Muscle of leg (tissue), 11 donors: Measurements from ENCODE around the gene ELAC2. TPM values are rescaled to one million over a fixed set of nuclear protein-coding genes. Genes with fewer than 3 reads are reported as not detected.
A peak's percentile ranks its signal among the peaks of the same experiment; 100 is the strongest.

Experiments used
- DNase-seq: peaks from one replicate; pipeline ENCODE4 v3.0.0; 2013
- H3K27ac ChIP-seq: one replicate; pipeline ENCODE4 v1.5.1; 2013; ENCODE audit warnings: mild to moderate bottlenecking, low read length, control low read depth
- H3K27me3 ChIP-seq: one replicate; pipeline ENCODE4 v1.6.1; 2013; ENCODE audit warnings: low read length; ENCODE audit not compliant: control insufficient read depth, insufficient read depth
- H3K36me3 ChIP-seq: one replicate; pipeline ENCODE4 v1.6.1; 2013; ENCODE audit warnings: low read length; ENCODE audit not compliant: control insufficient read depth, insufficient read depth
- H3K4me1 ChIP-seq: one replicate; pipeline ENCODE4 v1.6.1; 2013; ENCODE audit warnings: low read length; ENCODE audit not compliant: control insufficient read depth, insufficient read depth
- H3K4me3 ChIP-seq: one replicate; pipeline ENCODE4 v1.5.1; 2013; ENCODE audit warnings: low read length, control low read depth
- H3K9me3 ChIP-seq: replicated peaks from 2 replicates; pipeline ENCODE4 v1.6.1; 2013; ENCODE audit warnings: low read depth, low read length; ENCODE audit not compliant: control insufficient read depth
- WGBS: methylation state at CpG from one replicate; pipeline ENCODE4 v1.1.5; 2013; ENCODE audit warnings: missing lambda C conversion rate; ENCODE audit not compliant: insufficient coverage; 5-methylcytosine and 5-hydroxymethylcytosine counted together
- polyA plus RNA-seq, 8 donors: library from polyadenylated mRNA; unstranded; fragments of 120-200 nt; gene quantifications; one replicate each; pipeline versions ENCODE4 v1.2.1 to v1.2.3, GENCODE V29; 2013; ENCODE audit warnings: inconsistent platforms in 1 of 8, low replicate concordance in 1 of 8; ENCODE audit not compliant: insufficient read length in 8 of 8, insufficient read depth in 1 of 8
- total RNA-seq: library from RNA; stranded (reverse); fragments of 120-200 nt; gene quantifications from one replicate; pipeline ENCODE4 v1.2.4, GENCODE V29; 2013

Gene ELAC2
- total and polyA plus RNA-seq, 9 donors, result 35.9 to 57.2 (median 39.9) TPM

DNA sequence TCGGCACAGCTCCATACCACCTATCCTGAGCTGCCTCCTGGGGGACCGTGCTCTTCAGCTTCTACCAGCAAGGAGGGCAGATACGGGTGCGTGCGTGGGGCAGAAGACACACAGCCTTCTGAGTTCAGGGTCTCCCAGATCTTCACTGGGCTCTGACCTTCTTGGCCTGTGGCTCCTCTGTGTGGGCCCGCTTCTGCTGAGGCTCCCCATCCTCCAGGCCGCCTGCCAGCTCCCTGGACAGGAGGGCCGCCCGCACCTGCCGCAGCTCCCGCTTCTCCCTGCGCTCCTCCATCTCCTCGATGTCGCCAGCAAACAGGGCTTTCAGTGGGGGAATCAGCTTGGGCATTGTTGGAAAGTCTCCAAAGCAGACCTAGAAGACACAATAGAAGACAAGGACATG lies 25.2 kb downstream of the ELAC2 start:
- no peak overlapping the region for H3K27ac ChIP-seq
- peaks cover 21% of the 10 kb centered on the region for H3K4me1 ChIP-seq
- 89% methylated on average over 11 of the region's 14 CpGs for WGBS
- H3K4me3 ChIP-seq, result no peak overlapping the region
- H3K36me3 ChIP-seq, result peaks cover 75% of the 10 kb centered on the region
- DNase-seq, result no peak
- H3K27me3 ChIP-seq, result no peaks in the 10 kb centered on the region
- no peaks in the 10 kb centered on the region for H3K9me3 ChIP-seq

DNA sequence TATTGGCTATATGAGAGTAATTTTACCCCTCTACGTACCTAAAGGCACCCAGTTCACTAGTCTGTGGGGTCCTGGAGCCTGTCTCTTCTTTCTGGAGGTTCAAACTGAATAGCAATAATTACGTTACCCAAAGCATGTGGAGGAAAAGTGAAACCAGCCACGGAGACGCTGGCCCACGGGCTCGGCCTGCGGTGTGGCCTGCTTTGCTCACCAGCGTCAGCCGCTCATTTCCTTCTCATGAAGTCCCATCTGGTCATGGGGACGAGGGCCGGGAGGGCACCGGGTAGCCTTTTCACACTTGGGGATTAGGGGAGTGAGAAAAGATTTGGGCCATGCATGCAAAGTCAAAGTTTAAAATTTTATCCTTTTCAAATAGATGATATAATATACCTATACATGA lies 26.9 kb downstream of the ELAC2 start:
- Histone ChIP-seq H3K36me3 (peaks cover 58% of the 10 kb centered on the region), H3K27ac (no peak overlapping the region)
- WGBS, result 78% methylated on average over 8 of the region's 12 CpGs

DNA sequence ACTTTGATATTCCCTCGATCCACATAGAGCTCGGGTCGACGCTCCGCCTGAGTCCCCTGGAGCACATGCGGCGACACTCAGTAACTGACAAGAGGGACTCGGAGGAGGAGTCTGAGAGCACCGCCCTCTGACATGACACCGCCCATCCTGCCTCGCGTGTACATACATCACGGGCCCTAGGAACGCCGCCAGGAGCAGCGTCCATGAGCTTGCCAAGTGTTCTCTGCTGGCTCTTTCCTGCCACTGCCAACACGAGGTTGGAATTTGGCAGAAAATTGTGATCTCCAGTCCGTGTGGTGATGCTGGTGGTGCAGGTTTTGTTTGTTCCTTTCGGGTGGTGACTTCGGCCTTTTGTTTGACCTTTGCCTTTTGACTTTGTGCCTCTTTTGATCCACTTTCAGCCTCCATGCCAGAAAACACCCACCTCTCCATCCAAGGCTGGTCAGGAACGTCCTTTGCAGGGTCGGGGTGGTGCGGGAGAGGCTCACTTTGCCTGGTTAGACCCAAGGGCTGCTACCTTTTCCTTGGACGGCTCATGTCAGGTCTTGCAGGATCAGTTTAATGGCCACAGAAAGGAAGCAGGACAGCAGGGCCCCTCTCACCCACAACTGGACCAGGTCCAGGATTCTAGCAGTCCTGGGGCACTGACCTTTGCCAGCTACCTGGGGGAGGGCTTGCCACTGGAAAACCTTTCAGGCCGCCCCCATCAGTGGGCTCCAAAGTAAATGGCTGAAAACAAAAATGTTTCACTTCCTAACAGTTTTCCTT lies 27.6 kb downstream of the ELAC2 start:
- H3K27ac ChIP-seq, result no peak overlapping the region

More for the DNA sequence above, 26.9 kb downstream of the ELAC2 start:
- H3K4me1 ChIP-seq, result peaks cover 34% of the 10 kb centered on the region
- H3K27me3 ChIP-seq, result no peaks in the 10 kb centered on the region
- H3K9me3 ChIP-seq, result no peaks in the 10 kb centered on the region
- no peak overlapping the region for H3K4me3 ChIP-seq
- DNase-seq, result no peak

DNA sequence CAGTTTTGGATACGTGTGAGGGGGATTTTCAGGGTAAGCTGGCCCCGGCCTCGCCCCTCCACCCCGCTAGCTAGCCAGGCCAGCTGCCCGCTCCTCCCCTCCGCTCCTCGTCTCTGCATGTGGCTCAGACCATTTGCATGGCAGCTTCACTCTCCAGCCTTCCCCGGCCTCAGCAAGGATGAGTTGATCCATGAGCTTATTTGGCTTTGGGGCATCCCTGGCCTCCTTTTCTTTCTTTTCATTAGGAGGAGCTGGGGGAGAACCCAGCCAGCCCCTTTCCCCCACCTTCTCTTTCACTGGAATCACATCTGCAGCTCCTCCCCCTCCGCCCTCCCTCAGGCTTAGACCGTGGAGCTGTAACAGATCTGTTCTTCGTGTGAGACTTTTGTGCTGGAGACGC lies 30.7 kb downstream of the ELAC2 start:
- WGBS, result 39% methylated on average over 11 of the region's 12 CpGs
- Histone ChIP-seq H3K4me3 (no peak overlapping the region), H3K27me3 (no peaks in the 10 kb centered on the region), H3K36me3 (peaks cover 20% of the 10 kb centered on the region), H3K9me3 (no peaks in the 10 kb centered on the region), H3K4me1 (peaks cover 55% of the 10 kb centered on the region), H3K27ac (no peak overlapping the region)
- no peak for DNase-seq

More for the DNA sequence above, 27.6 kb downstream of the ELAC2 start:
- Histone ChIP-seq H3K4me1 (peaks cover 41% of the 10 kb centered on the region), H3K27me3 (no peaks in the 10 kb centered on the region), H3K9me3 (no peaks in the 10 kb centered on the region), H3K36me3 (peaks cover 51% of the 10 kb centered on the region), H3K4me3 (no peak overlapping the region)
- 89% methylated on average over 16 of the region's 25 CpGs for WGBS
- DNase-seq, result no peak

DNA sequence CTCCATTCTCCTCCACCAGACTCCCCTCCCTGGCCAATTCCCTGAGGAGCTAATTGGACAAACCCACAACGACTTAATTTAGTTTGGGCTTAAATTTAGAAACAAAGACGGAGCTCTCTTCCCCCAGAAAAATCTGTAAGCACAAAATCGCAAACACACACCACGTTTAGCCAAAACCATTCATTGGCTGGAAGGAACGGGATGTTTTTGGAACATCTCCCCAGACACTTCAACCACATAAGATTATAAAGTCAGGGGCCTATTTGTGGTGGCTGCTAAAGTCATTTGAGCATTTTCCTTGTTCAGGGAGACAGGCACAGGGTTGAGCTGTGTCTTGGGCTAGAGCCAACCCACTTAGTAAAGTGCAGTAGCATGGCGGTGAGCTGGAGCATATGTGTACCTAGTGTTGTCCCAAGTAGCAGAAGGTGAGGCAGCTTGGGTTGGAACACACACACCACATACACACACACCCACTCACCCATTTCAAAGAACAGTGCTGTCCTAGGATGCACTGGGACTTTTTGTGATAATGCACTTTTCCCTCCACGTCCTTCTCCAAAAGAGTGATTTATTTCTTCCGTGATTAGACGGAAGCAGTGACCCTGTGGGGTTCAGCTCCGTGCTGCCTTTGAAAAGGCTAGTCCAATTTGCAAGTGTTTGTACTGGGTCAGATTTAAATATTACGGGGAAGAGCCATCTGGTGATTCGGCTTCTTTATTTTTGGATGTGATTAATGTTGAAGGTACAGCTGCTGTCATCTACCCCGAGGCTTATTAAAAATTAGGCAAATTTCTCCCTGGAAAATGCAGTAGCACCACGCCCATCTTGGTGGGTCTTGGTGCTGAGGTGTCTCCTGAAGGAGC lies 32.2 kb downstream of the ELAC2 start:
- Histone ChIP-seq H3K4me3 (no peak overlapping the region), H3K9me3 (no peaks in the 10 kb centered on the region), H3K27ac (peak overlapping the region; percentile 89), H3K4me1 (peaks cover 55% of the 10 kb centered on the region), H3K27me3 (no peaks in the 10 kb centered on the region), H3K36me3 (peaks cover 9% of the 10 kb centered on the region)
- peak; percentile 91 for DNase-seq
- WGBS, result 42% methylated on average over 7 of the region's 14 CpGs

DNA sequence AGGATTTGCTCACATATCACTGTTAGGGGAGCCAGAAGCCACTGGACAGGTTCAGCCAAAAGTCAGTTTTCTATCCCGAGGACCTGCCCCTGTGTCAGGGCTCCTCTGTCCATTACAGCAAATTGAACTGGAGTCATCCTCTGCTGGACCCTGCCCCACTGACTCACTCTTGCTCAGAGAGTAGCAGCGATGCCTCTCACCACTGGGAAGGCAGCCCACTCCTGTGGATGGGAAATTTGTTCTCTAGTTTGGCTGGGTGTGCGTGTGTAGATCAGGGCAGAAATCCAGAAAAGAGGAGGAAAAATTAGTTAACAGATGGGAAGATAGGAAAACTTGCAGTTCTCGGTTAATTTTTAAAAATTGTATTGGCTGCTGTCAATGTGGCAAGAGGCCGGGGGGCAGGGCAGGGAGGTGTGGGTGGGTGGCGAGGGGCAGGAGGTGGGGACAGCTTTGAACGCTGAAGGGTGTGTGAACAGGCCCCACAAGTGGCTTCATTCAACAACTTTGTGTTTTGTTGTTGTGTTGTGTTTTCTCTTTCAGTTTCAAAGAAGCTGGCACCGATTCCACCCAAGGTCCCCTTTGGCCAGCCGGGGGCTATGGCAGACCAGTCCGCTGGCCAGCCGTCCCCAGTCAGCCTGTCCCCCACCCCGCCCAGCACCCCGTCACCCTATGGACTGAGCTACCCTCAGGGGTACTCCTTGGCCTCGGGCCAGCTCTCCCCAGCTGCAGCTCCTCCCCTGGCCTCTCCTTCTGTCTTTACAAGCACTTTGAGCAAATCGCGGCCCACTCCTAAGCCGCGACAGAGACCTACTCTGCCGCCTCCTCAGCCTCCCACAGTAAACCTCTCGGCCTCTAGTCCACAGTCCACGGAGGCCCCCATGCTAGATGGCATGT lies 33.6 kb downstream of the ELAC2 start:
- peak overlapping the region; percentile 89 for H3K27ac ChIP-seq
- H3K9me3 ChIP-seq, result no peaks in the 10 kb centered on the region
- DNase-seq, result peak; percentile 99
- WGBS, result 19% methylated on average over 17 of the region's 21 CpGs
- H3K27me3 ChIP-seq, result no peaks in the 10 kb centered on the region
- H3K4me1 ChIP-seq, result peaks cover 47% of the 10 kb centered on the region
- peak overlapping the region; percentile 13 for H3K4me3 ChIP-seq
- peaks cover 3% of the 10 kb centered on the region for H3K36me3 ChIP-seq

DNA sequence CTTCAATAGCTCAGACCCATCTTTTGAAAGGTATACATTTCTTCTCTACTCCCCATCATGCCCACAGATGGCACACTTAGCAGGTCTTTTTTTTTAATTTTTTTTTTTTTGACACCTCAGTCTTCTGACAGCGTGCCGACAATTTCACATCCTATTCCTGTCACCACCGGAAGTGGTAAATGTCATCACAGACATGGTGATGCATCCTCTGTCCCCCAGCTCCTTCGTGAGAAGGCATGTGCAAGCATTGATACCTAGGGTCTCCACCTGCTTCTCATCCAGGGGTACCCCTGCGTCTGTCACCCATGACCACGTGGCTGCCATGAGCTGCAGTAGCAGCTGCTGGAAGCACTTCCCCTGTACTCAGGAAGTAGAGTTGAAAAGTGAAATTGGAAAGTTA lies 35.6 kb downstream of the ELAC2 start:
- peaks cover 30% of the 10 kb centered on the region for H3K4me1 ChIP-seq
- DNase-seq, result no peak
- no peak overlapping the region for H3K4me3 ChIP-seq
- WGBS, result 82% methylated on average over 3 of the region's 6 CpGs
- no peaks in the 10 kb centered on the region for H3K9me3 ChIP-seq
- H3K27ac ChIP-seq, result no peak overlapping the region
- H3K27me3 ChIP-seq, result no peaks in the 10 kb centered on the region
- peaks cover 3% of the 10 kb centered on the region for H3K36me3 ChIP-seq

DNA sequence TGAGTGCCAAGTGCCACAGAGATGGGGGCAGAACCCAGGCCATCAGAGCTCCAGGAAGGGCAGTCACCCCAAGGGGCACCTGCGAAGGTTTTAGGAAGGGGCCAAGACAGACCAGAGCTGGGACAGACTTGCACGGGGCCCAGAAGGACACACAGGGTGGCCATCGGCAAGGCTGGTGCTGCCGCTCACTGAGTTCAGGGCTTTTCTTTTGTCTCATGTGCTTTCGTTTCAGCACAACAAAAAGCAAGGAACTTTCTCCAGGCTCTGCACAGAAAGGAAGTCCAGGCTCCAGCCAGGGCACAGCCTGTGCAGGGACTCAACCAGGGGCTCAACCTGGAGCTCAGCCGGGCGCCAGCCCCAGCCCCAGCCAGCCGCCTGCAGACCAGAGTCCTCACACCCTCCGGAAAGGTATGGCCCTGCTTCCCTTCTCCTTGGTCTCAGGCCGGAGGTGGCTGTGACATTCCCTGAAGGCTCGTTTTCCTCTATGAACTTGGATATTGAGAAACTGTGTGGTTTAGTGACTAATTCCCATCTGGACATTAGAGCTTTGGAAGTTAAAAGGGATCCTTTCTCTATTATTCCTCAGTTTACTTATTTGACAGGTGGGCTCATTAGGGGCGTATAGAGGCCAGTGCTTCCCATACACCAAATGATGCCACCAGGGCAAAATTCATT lies 37.9 kb downstream of the ELAC2 start:
- H3K27me3 ChIP-seq, result no peaks in the 10 kb centered on the region
- peaks cover 3% of the 10 kb centered on the region for H3K36me3 ChIP-seq
- H3K27ac ChIP-seq, result no peak overlapping the region
- no peaks in the 10 kb centered on the region for H3K9me3 ChIP-seq
- no peak overlapping the region for H3K4me3 ChIP-seq
- 88% methylated on average over 6 of the region's 12 CpGs for WGBS
- peaks cover 12% of the 10 kb centered on the region for H3K4me1 ChIP-seq
- DNase-seq, result no peak

DNA sequence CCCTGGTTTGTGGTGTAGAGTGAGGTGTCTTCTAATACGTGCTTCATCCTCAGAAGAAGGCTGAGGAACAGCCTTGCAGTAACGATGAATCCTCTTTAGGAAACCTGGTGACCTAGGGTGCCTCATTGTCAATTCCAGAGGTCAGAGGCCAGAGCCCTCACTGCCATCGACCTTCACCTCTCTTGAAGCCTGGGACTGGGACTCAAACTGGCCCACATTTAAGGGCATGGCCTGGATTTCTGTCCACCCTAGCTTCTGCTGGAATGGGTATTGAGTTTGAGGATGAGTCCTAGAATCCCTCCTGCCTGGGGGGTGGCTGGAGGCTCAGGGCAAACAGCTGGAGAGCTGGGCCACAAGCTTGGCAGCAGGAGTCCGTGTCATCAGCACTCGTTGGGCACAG lies 38.6 kb downstream of the ELAC2 start:
- Histone ChIP-seq H3K27ac (no peak overlapping the region), H3K4me1 (peaks cover 8% of the 10 kb centered on the region), H3K27me3 (no peaks in the 10 kb centered on the region), H3K9me3 (no peaks in the 10 kb centered on the region), H3K4me3 (no peak overlapping the region), H3K36me3 (peaks cover 3% of the 10 kb centered on the region)
- 80% methylated on average over 4 of the region's 5 CpGs for WGBS
- no peak for DNase-seq
